HG03135 (cell line): ENCODE results near the gene FHIT.

Source experiments
- ATAC-seq: cut with Tn5 transposase; IDR thresholded peaks from one replicate; pipeline ENCODE4 v1.9.1; 2021; ENCODE audit warnings: mild to moderate bottlenecking, moderate library complexity; ENCODE audit not compliant: unreplicated experiment

The FHIT gene

GRCh38 chr3:59727902-59728586 is 1523.2 kb downstream of the FHIT start:
- no peak for ATAC-seq

- no peak for ATAC-seq
These were observed 1525.0 kb downstream of the FHIT start for GRCh38 chr3:59726279-59726678.

GRCh38 chr3:59717679-59718205 is 1533.5 kb downstream of the FHIT start:
- ATAC-seq, result no peak

GRCh38 chr3:59714066-59714465 is 1537.2 kb downstream of the FHIT start:
- no peak for ATAC-seq

GRCh38 chr3:59710554-59710953 is 1540.7 kb downstream of the FHIT start:
- no peak for ATAC-seq

GRCh38 chr3:59709702-59710553 is 1541.3 kb downstream of the FHIT start:
- no peak for ATAC-seq

GRCh38 chr3:59708202-59708601 is 1543.0 kb downstream of the FHIT start:
- no peak for ATAC-seq

- no peak for ATAC-seq
These were observed 1547.0 kb downstream of the FHIT start for GRCh38 chr3:59704292-59704691.

GRCh38 chr3:59699648-59700320 is 1551.5 kb downstream of the FHIT start:
- no peak for ATAC-seq
